ENCODE measurements around the gene UCP1.

Gene UCP1

GRCh38 chr4:140581078-140581477 lies 12.3 kb upstream of the UCP1 start:
- no peak for FAIRE-seq
- TF ChIP-seq CTCF (IDR thresholded peaks at IDR 0.05; ENCODE audit: insufficient read depth, missing control alignments) = no peak
- DNase-seq (ENCODE audit: insufficient read length, low spot score) = no peak

GRCh38 chr4:140579278-140579677 lies 10.5 kb upstream of the UCP1 start:
- TF ChIP-seq CTCF (IDR thresholded peaks at IDR 0.05; ENCODE audit: insufficient read depth, missing control alignments) = no peak
- DNase-seq (ENCODE audit: insufficient read length, low spot score) (no peak), FAIRE-seq (no peak)

GRCh38 chr4:140575489-140575888 lies 6.7 kb upstream of the UCP1 start:
- DNase-seq (ENCODE audit: insufficient read length, low spot score) (no peak), FAIRE-seq (no peak)
- no peak for TF ChIP-seq CTCF (IDR thresholded peaks at IDR 0.05; ENCODE audit: insufficient read depth, missing control alignments)

GRCh38 chr4:140571620-140572019 lies 2.9 kb upstream of the UCP1 start:
- FAIRE-seq (no peak), DNase-seq (ENCODE audit: insufficient read length, low spot score) (no peak)
- no peak for TF ChIP-seq CTCF (IDR thresholded peaks at IDR 0.05; ENCODE audit: insufficient read depth, missing control alignments)

- no peak for DNase-seq (ENCODE audit: insufficient read length, low spot score)
- FAIRE-seq = no peak
- TF ChIP-seq CTCF (IDR thresholded peaks at IDR 0.05; ENCODE audit: insufficient read depth, missing control alignments) = no peak
Measured at GRCh38 chr4:140569307-140569638, 512 bp upstream of the UCP1 start.

GRCh38 chr4:140559696-140560095 lies 9.1 kb downstream of the UCP1 start:
- TF ChIP-seq CTCF (IDR thresholded peaks at IDR 0.05; ENCODE audit: insufficient read depth, missing control alignments) = no peak
- no peak for DNase-seq (ENCODE audit: insufficient read length, low spot score)
- FAIRE-seq = no peak

GRCh38 chr4:140557831-140558435 lies 10.8 kb downstream of the UCP1 start:
- no peak for DNase-seq (ENCODE audit: insufficient read length, low spot score)
- no peak for TF ChIP-seq CTCF (IDR thresholded peaks at IDR 0.05; ENCODE audit: insufficient read depth, missing control alignments)
- FAIRE-seq = no peak
